Mucosa of rectum (tissue), 2 donors: ENCODE measurements around the gene BRI3.

Source experiments
- H3K27ac ChIP-seq, 2 donors: one replicate each; pipeline ENCODE4 v1.7.0; 2013; ENCODE audit warnings: inconsistent platforms in 2 of 2, low read depth in 2 of 2, low read length in 2 of 2
- H3K27me3 ChIP-seq, 2 donors: one replicate each; pipeline ENCODE4 v1.7.0; 2013; ENCODE audit warnings: low read length in 2 of 2; ENCODE audit not compliant: control insufficient read depth in 2 of 2, insufficient read depth in 2 of 2
- H3K36me3 ChIP-seq, 2 donors: one replicate each; pipeline ENCODE4 v1.7.0; 2013; ENCODE audit warnings: low read length in 2 of 2; ENCODE audit not compliant: control insufficient read depth in 2 of 2, insufficient read depth in 2 of 2
- H3K4me1 ChIP-seq, 2 donors: one replicate each; pipeline ENCODE4 v1.7.0; 2013; ENCODE audit warnings: low read length in 2 of 2, mild to moderate bottlenecking in 1 of 2; ENCODE audit not compliant: control insufficient read depth in 2 of 2, insufficient read depth in 2 of 2
- H3K4me3 ChIP-seq, 2 donors: one replicate each; pipeline ENCODE4 v1.7.0; 2013; ENCODE audit warnings: low read length in 2 of 2
- H3K9ac ChIP-seq, 2 donors: one replicate each; pipeline ENCODE4 v1.7.0; 2013; ENCODE audit warnings: low read length in 2 of 2, low read depth in 1 of 2, mild to moderate bottlenecking in 1 of 2
- H3K9me3 ChIP-seq, 2 donors: one replicate each; pipeline ENCODE4 v1.7.0; 2013; ENCODE audit warnings: low read length in 2 of 2; ENCODE audit not compliant: control insufficient read depth in 2 of 2
- donor health status: healthy.
- donor health status: Normal muscosa, but diverticular disease.

Gene BRI3

GRCh38 chr7:98278936-98279335 is 2.5 kb upstream of the BRI3 start:
- H3K9ac ChIP-seq: no peak overlapping the region
- H3K36me3 ChIP-seq: no peaks in the 10 kb centered on the region

GRCh38 chr7:98280296-98280695 is 1.2 kb upstream of the BRI3 start:
- H3K27me3 ChIP-seq: no peaks in the 10 kb centered on the region
- no peaks in the 10 kb centered on the region for H3K9me3 ChIP-seq
- peak overlapping the region; percentile 85 to 93 for H3K9ac ChIP-seq
- H3K27ac ChIP-seq: peak overlapping the region; percentile 93 to 97
- H3K4me1 ChIP-seq: peaks cover 29 to 46% of the 10 kb centered on the region in 2 donors
- no peaks in the 10 kb centered on the region for H3K36me3 ChIP-seq
- H3K4me3 ChIP-seq: peak overlapping the region; percentile 71 to 83

More at GRCh38 chr7:98278936-98279335, 2.5 kb upstream of the BRI3 start:
- no peaks in the 10 kb centered on the region for H3K27me3 ChIP-seq
- H3K4me3 ChIP-seq: no peak overlapping the region
- peaks cover 17 to 33% of the 10 kb centered on the region in 2 donors for H3K4me1 ChIP-seq
- no peak overlapping the region for H3K27ac ChIP-seq
- H3K9me3 ChIP-seq: no peaks in the 10 kb centered on the region

- Histone ChIP-seq H3K36me3 (peaks cover 0 to 4% of the 10 kb centered on the region in 2 donors), H3K9me3 (no peaks in the 10 kb centered on the region), H3K27me3 (no peaks in the 10 kb centered on the region), H3K27ac (peak overlapping the region; percentile 94 to 95), H3K4me3 (peak overlapping the region; percentile 79 to 86), H3K9ac (peak overlapping the region; percentile 88 to 89), H3K4me1 (peaks cover 45 to 63% of the 10 kb centered on the region in 2 donors)
These were observed 496 bp downstream of the BRI3 start for GRCh38 chr7:98281757-98282606.

- no peaks in the 10 kb centered on the region for H3K9me3 ChIP-seq
- peaks cover 0 to 4% of the 10 kb centered on the region in 2 donors for H3K36me3 ChIP-seq
- H3K9ac ChIP-seq: peak overlapping the region; percentile 88 to 89
- H3K4me3 ChIP-seq: peak overlapping the region; percentile 79 to 86
- H3K27ac ChIP-seq: peak overlapping the region; percentile 94 to 95
- H3K4me1 ChIP-seq: peaks cover 52 to 70% of the 10 kb centered on the region in 2 donors
- H3K27me3 ChIP-seq: no peaks in the 10 kb centered on the region
These were observed 1.2 kb downstream of the BRI3 start for GRCh38 chr7:98282703-98283102.

GRCh38 chr7:98283127-98283886 is 1.8 kb downstream of the BRI3 start:
- Histone ChIP-seq H3K9ac (peak overlapping the region; percentile 88 to 89), H3K36me3 (peaks cover 0 to 4% of the 10 kb centered on the region in 2 donors), H3K9me3 (no peaks in the 10 kb centered on the region), H3K4me3 (peak overlapping the region; percentile 79 to 86), H3K27me3 (no peaks in the 10 kb centered on the region), H3K27ac (peak overlapping the region; percentile 94 to 95), H3K4me1 (peaks cover 58 to 76% of the 10 kb centered on the region in 2 donors)

- Histone ChIP-seq H3K27ac (peak overlapping the region; percentile 94 to 95), H3K9me3 (no peaks in the 10 kb centered on the region), H3K27me3 (no peaks in the 10 kb centered on the region), H3K4me1 (peaks cover 60 to 73% of the 10 kb centered on the region in 2 donors), H3K4me3 (peak overlapping the region; percentile 79 to 86), H3K9ac (peak overlapping the region; percentile 63 to 88), H3K36me3 (peaks cover 0 to 4% of the 10 kb centered on the region in 2 donors)
These were observed 2.4 kb downstream of the BRI3 start for GRCh38 chr7:98283887-98284222.

GRCh38 chr7:98284335-98285036 is 3.0 kb downstream of the BRI3 start:
- Histone ChIP-seq H3K36me3 (peaks cover 0 to 7% of the 10 kb centered on the region in 2 donors), H3K27me3 (no peaks in the 10 kb centered on the region), H3K9me3 (no peaks in the 10 kb centered on the region), H3K4me1 (peaks cover 60 to 72% of the 10 kb centered on the region in 2 donors), H3K4me3 (peak overlapping the region; percentile 79 to 86), H3K9ac (peak overlapping the region; percentile 63 to 88), H3K27ac (peak overlapping the region; percentile 94 to 95)

- H3K4me3 ChIP-seq: peak overlapping the region; percentile 79 to 86
- H3K27me3 ChIP-seq: no peaks in the 10 kb centered on the region
- peaks cover 60 to 69% of the 10 kb centered on the region in 2 donors for H3K4me1 ChIP-seq
- H3K9me3 ChIP-seq: no peaks in the 10 kb centered on the region
- H3K36me3 ChIP-seq: peaks cover 0 to 8% of the 10 kb centered on the region in 2 donors
- peak overlapping the region; percentile 63 to 88 for H3K9ac ChIP-seq
- peak overlapping the region; percentile 94 to 95 for H3K27ac ChIP-seq
These were observed 3.9 kb downstream of the BRI3 start for GRCh38 chr7:98285157-98286092.

GRCh38 chr7:98286093-98286539 is 4.6 kb downstream of the BRI3 start:
- Histone ChIP-seq H3K36me3 (peaks cover 0 to 13% of the 10 kb centered on the region in 2 donors), H3K27ac (peak overlapping the region; percentile 94 to 95), H3K9ac (peak overlapping the region in 1 of 2 donors; percentile 88), H3K4me3 (peak overlapping the region; percentile 26 to 79), H3K27me3 (no peaks in the 10 kb centered on the region), H3K9me3 (no peaks in the 10 kb centered on the region), H3K4me1 (peaks cover 57 to 63% of the 10 kb centered on the region in 2 donors)
